Renal cortex interstitium (tissue), 11 donors: ENCODE measurements around the gene PDZD2. TPM values are rescaled to one million over a fixed set of nuclear protein-coding genes. Genes with fewer than 3 reads are reported as not detected.

Source experiments
- DNase-seq, 11 donors: peaks; one replicate each; pipeline ENCODE4 v3.0.0-alpha.2; 2013; ENCODE audit warnings: low read depth in 9 of 11, low spot score in 4 of 11; ENCODE audit errors: extremely low read depth in 1 of 11
- polyA plus RNA-seq, 3 donors: library from polyadenylated mRNA; unstranded; fragments of 120-200 nt; gene quantifications; one replicate each; pipeline ENCODE4 v1.2.1, GENCODE V29; 2013; ENCODE audit not compliant: insufficient read length in 3 of 3

Gene PDZD2
- polyA plus RNA-seq, 3 donors = 17.3 to 21.6 (median 21.2) TPM

DNA sequence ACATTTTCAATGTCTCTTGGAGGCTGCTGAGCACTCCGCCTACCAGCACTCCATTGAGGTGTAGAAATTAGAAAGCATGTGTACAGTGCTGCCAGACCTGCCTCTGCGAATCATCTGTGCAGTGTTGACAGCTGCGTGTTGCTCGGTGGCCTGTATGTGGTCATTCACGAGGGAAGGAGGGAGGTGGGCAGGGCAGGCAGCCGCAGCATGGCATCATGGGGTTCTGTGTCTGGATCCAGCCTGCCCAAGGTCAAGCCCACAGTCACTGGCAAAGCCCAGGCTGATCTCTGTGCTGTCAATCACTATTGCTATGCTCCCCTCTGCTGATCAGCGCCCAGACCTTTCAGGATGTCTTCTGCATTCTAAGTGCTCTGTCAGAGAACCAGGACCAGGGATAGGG lies 8.0 kb upstream of the PDZD2 start:
- no peak for DNase-seq

- DNase-seq = no peak
Observed at GRCh38 chr5:31632460-31632859, 6.5 kb upstream of the PDZD2 start.

GRCh38 chr5:31635446-31635845 lies 3.5 kb upstream of the PDZD2 start:
- DNase-seq = no peak

GRCh38 chr5:31637851-31638250 lies 1.1 kb upstream of the PDZD2 start:
- no peak for DNase-seq

- no peak for DNase-seq
Observed at GRCh38 chr5:31638345-31638744, 586 bp upstream of the PDZD2 start.

DNA sequence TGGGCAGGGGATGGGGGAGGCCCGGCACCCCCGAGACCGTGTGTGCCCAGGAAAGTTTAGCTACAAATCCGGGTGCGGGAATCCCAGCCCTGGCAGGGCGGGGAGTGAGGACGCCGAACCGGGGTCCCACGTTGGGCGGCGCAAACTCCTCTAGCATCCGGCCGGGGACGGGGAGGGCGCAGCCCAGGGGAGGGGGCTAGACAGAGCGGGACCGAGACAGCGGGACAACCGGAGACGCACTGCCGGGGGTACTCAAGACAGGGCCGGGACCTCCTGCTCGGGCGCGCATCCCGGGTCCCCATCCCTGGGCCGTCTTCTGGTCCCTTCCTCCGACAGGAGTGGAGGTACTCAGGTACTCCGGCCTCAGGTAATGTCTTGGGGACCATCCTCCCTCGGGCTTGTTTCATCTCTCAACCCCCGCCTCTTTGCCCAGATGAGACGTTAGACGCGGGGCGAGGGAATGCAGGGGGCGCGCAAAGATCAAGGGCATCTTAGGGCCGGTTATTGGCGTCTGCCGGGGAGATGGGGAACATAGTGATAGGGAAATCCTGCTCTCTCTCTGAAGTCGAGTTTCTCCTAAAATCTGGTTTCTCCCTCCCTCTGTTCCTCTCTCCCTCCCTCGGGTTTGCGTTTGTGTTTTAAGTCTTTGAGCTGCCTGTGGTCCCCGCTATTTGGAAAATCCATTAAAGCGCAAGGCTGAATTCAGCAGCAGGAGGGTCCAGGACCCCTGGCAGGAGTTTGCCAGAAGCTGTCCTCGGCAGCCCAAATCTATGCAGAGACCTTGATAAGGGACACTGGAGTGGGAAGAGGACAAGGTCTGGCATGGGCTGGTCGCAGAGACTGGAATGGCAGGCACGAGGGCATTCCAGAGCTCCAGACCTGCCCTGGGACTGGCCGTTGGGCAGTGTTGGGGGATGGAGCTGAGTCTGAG lies 815 bp downstream of the PDZD2 start:
- DNase-seq = no peak

- no peak for DNase-seq
Observed at GRCh38 chr5:31640573-31640972, 1.6 kb downstream of the PDZD2 start.

DNA sequence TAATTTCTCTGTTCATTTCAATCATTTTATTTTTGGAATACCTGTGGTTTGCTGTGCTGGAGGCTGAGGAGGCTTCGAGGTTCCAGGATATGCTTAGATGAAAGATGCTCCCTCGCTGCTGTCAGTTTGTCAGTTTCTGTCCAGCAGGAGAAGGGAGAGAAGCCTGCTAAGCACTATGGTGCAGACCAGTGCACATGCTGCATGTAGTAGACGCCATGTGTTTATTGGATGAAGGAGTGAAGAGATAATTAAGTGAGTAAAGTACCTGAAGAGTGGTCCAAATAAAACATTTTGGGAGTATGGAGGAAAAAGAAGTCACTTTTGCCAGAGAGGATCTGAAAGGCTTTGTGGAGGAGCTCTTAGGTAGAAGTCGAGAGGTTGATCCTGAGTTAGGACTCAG lies 2.1 kb downstream of the PDZD2 start:
- DNase-seq = no peak

DNA sequence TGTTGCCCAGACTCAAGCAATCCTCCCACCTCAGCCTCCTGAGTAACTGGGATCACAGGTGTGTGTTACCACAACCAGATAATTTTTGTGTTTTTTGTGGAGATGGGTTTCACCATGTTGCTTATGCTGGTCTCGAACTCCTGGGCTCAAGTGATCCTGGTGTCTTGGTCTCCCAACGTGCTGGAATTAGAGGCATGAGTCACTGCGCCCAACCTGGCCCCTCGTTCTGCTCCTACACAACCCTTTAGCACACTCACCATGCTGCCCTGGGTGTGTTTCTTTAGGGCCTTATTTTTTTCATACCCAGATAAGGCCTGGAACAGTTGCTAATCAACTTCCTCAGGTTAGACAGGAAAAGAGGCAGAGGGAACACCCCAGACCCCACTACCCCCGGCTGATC lies 2.6 kb downstream of the PDZD2 start:
- DNase-seq = no peak

DNA sequence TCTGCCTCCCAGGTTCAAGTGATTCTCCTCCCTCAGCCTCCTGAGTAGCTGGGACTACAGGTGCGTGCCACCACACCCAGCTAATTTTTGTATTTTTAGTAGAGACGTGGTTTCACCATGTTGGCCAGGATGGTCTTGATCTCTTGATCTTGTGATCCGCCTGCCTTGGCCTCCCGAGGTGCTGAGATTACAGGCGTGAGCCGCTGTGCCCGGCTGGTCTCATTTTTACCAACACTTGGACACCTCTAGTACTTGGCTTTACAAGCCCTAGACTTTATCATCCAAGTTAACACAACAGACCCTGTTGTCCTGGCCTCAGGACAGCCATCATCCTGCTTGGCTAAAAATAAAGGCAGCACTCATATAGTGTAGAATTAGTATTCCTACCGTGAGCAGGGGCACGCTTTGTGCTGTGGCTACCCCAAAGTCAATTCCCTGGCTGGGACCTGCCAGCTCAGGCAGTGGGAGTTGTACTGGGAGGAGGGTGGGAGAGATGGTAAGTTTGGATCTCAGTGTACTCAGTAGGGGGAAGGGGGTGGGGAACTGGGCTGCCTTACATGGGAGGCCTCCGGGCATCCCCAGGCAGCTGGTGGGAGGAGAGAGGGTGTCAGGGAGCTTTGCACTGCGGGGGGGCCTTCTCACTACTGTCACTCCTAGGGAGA lies 6.6 kb downstream of the PDZD2 start:
- DNase-seq = no peak

- DNase-seq = no peak
Observed at GRCh38 chr5:31648326-31648725, 9.4 kb downstream of the PDZD2 start.

GRCh38 chr5:31651241-31651640 lies 12.3 kb downstream of the PDZD2 start:
- no peak for DNase-seq

GRCh38 chr5:31655491-31655890 lies 16.6 kb downstream of the PDZD2 start:
- no peak for DNase-seq

GRCh38 chr5:31656806-31657205 lies 17.9 kb downstream of the PDZD2 start:
- DNase-seq = no peak

DNA sequence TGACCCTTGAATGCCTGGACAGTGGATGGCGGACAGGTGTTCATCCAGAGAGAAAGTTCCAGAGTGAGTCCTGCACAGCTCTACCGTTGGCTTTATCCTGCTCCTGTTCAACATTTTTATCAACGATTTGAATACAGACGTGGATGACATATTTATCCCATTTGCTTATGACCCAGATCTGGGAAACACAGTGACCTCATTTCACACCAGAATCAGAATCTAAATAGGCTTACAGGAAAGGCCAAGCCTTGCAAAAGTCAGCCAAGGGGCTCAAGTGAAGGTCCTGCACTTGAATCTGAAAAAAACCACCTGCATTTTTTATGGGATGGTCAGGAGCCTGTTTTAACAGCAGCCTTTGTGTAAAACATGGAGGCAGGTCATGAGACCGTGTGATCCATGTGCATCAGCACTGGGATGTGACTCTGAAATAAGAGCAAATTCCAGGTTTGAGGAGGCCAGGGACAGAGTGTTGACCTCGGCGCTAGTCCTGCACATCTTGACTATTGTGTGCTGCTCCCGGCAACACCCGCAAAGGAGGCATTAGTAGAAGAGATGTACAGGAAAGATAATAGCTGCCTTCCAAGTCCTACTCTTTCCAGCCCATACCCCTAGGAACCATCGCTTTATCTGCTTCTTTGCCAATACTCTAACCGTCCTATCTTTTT lies 18.5 kb downstream of the PDZD2 start:
- DNase-seq = no peak

DNA sequence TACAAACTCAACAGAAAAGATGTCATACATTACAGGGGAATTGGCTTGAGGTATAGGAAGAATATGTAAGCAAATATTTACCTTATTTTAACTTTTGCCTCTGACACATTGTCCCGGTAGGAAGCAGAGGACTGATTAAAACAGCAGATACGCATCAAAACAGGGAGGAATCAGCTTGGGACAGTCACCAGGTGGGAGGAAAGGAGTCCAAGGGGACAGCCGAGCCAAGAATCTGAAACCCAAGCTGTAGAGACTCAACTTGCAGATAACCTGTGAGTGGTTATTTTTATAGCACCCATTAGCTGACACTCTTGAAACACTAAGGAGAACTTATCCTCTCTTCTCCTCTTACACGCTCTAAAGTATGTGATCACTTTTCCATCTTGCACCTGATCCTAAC lies 22.3 kb downstream of the PDZD2 start:
- no peak for DNase-seq

- no peak for DNase-seq
Observed at GRCh38 chr5:31663519-31663918, 24.6 kb downstream of the PDZD2 start.

DNA sequence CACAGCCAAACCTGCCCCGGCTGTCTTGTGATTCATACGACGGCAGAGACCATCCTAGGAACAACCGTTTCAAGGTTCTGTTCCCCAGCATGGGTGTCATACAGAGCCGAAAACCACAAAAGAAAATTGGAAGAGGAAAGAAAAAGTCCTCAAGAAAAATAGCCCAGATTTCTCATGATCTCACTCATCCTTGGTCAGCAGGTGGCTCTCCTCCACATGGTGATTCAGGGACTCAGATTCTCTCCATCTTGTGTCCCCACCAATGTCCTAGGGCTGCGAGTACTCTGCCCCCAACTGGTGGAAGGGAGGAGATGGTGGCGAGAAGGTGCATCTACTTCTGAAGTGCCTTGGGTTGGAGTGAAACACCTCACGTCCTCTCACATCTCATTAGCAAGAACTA lies 25.6 kb downstream of the PDZD2 start:
- no peak for DNase-seq

DNA sequence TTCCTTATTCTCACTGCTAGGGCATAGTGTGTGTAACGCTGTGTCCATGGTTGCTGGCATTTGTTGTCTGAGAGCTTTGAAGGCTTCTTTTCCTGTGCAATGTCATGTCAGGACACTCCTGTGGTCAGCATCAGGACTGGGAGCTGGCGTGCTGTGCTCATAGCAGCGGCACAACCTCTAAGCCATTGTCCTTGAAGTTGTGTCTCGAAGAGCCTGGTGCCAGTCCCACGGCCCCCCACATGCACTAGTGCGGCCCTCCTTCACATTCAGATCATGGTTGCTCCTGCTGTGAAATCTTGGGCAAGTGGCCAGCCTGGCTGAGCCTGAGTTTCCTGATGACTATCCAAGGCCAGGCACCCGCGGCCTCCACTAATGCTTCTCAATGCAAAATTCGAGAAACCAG lies 32.4 kb downstream of the PDZD2 start:
- no peak for DNase-seq

DNA sequence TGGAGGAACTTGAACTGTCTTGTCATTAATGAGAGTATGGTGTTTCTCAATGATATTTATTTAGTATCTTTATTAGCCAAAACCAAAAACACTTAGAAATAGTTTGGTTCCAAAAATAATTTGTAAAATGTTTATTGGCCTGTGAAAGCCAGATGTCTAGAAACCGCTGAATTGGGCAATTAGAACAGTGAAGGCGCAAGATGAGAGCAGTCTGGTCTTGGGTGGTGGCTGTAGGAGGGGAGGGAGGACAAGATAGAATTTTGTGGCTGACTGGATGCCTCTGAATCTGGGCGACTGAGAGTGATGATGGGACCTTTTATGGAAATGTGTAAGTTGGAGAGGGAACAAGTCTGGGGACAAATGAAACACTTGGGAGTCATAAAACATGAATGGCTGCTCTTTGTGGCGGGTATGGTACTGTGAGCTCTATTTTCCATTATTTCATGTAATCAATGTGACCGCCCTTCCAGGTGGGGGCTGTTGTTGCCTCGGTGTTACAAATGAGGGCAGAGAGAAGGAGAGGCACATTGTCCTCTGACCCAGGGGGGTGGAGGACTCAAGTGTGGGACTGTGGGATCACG lies 35.5 kb downstream of the PDZD2 start:
- no peak for DNase-seq
